HepG2 (cell line): Measurements from ENCODE around the gene TULP4. TPM values are rescaled to one million over a fixed set of nuclear protein-coding genes. Genes with fewer than 3 reads are reported as not detected.

Experiments
- ASH2L ChIP-seq: fragments of 300-600, 200-600 bp; sonication (generic); IDR thresholded peaks from 2 replicates; pipeline ENCODE4 v1.7.0; 2017; ENCODE audit warnings: low read depth, mild to moderate bottlenecking, moderate library complexity, mixed read lengths, low read length; ENCODE audit not compliant: insufficient read length
- GATAD1 ChIP-seq: IDR thresholded peaks from 2 replicates; pipeline ENCODE4 v1.6.1; 2016; ENCODE audit warnings: missing genetic modification reagents, missing compliant biosample characterization
- GATAD2A ChIP-seq: IDR thresholded peaks from 2 replicates; pipeline ENCODE4 v1.6.1; 2016
- HNF4A ChIP-seq: sonication (generic); formaldehyde crosslinking; IDR thresholded peaks from 2 replicates; pipeline ENCODE4 v1.4.0; 2020; ENCODE audit warnings: missing genetic modification reagents
- HNRNPH1 ChIP-seq: fragments of 200-400 bp; formaldehyde crosslinking; optimal IDR thresholded peaks from 2 replicates; pipeline ENCODE3; 2017; ENCODE audit warnings: mild to moderate bottlenecking, low read depth, low read length
- IRF2 ChIP-seq: IDR thresholded peaks from 2 replicates; pipeline ENCODE4 v1.6.1; 2018; ENCODE audit warnings: missing genetic modification reagents, missing compliant biosample characterization
- JUND ChIP-seq: sonication (generic); formaldehyde crosslinking; IDR thresholded peaks from 2 replicates; pipeline ENCODE4 v1.8.0; 2022; ENCODE audit warnings: mild to moderate bottlenecking, missing genetic modification reagents
- MYPOP ChIP-seq: sonication (generic); formaldehyde crosslinking; IDR thresholded peaks from 2 replicates; pipeline ENCODE4 v1.8.1; 2023; ENCODE audit warnings: mild to moderate bottlenecking, moderate library complexity, missing genetic modification reagents
- SMAD1 ChIP-seq: sonication (generic); formaldehyde crosslinking; IDR thresholded peaks from 2 replicates; pipeline ENCODE4 v1.4.0; 2020; ENCODE audit warnings: missing genetic modification reagents, low read depth, mild to moderate bottlenecking, borderline replicate concordance
- ZNF138 ChIP-seq: sonication (generic); formaldehyde crosslinking; IDR thresholded peaks from 2 replicates; pipeline ENCODE4 v1.5.0; 2020; ENCODE audit warnings: mild to moderate bottlenecking, low read depth, missing genetic modification reagents
- ZNF619 ChIP-seq: sonication (generic); formaldehyde crosslinking; IDR thresholded peaks from 2 replicates; pipeline ENCODE4 v1.4.0; 2020; ENCODE audit warnings: mild to moderate bottlenecking, missing genetic modification reagents
- ZSCAN29 ChIP-seq: sonication (generic); formaldehyde crosslinking; conservative IDR thresholded peaks from 2 replicates; pipeline ENCODE4 v1.4.0; 2020; ENCODE audit warnings: mild to moderate bottlenecking, missing genetic modification reagents
- polyA plus RNA-seq, 8 experiments: library from polyadenylated mRNA; depleted of rRNA in 3 of 8; stranded (reverse) in 7 of 8; unstranded in 1 of 8; fragments of >200 nt; fragmentation: Illumina TruSeq in 4 of 8; extraction: Trizol in 4 of 8; gene quantifications; 2 replicates each; pipeline versions ENCODE4 v1.2.1 to v1.2.3, GENCODE V29; 2011 to 2016; ENCODE audit warnings: low read depth in 4 of 8, missing spikeins in 1 of 8, mixed read lengths in 1 of 8; ENCODE audit not compliant: insufficient read depth in 1 of 8
- total RNA-seq, 5 experiments: library from RNA; depleted of rRNA; stranded (reverse); fragments of >200 nt; fragmentation: Illumina TruSeq; extraction: Trizol; gene quantifications; 2 replicates each; pipeline ENCODE4 v1.2.3, GENCODE V29; 2016; ENCODE audit warnings: low read depth in 1 of 5
- TF ChIP-seq, protein P1 (sequence below): sonication (generic); formaldehyde crosslinking; conservative IDR thresholded peaks from 2 replicates; pipeline ENCODE4 v1.4.0; 2020; ENCODE audit warnings: missing genetic modification reagents
- TF ChIP-seq, protein P2 (sequence below): sonication (generic); formaldehyde crosslinking; IDR thresholded peaks from 2 replicates; pipeline ENCODE4 v1.5.0; 2020; ENCODE audit warnings: mild to moderate bottlenecking, missing genetic modification reagents, borderline replicate concordance
- TF ChIP-seq, protein P3 (sequence below): sonication (generic); formaldehyde crosslinking; IDR thresholded peaks from 2 replicates; pipeline ENCODE4 v1.5.1; 2020; ENCODE audit warnings: mild to moderate bottlenecking, missing genetic modification reagents, borderline replicate concordance

TULP4 gene
- total and polyA plus RNA-seq, 2 of the 13 experiments (the other 11 are each of a cell fraction or from before 2014, with no cell fraction given): 21.1 to 122 TPM

DNA sequence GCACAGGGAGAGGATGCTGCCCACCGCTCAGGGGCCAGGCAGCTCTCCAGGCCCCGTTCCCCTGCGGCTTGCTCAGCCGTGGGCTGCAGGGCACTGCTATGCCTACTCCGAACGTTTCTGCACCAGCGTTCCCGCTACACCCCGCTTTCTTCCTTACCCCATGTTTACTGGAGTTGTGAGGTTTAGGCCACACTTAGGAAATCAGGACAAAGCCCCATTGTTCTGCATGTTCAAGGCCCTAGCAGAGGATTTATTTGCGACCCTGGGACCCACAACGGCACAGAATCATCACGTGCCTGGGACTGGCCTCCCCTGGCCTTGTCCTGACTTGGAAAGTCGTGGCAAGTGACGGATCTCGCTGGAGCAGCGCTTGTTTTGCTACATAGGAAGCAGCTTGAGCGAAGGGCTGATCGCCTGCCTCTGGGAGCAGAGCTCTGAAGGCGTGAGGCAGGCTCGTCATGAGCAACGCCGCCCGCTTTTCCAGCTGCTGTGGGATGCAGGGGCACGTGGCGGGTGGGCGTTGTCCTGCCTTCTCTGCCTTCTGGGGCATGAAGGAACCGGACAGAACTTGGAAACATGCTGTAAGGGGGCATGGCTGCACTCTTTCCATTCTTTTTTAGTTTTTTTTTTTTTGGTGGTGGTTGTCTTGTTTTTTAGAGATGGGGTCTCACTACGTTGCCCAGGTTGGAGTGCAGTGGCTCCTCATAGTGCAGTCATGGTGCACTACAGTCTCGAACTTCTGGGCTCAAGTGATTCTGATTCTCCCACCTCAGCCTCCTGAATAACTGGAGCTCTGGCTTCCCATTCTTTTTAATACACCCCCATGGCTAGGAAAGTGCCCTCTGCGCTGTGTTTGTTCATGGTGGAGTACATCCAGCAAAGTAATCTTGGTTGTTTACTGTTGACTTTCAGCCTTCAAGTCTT lies 233.0 kb downstream of the TULP4 start (continued):
- TF ChIP-seq HNF4A (CRISPR knock-in tag) (peak; percentile 82), ZSCAN29 (CRISPR knock-in tag) (peak; percentile 85; the same call in 1 of the 2 replicates), ZNF138 (CRISPR knock-in tag) (peak; percentile 70; the same call in 1 of the 2 replicates), IRF2 (CRISPR knock-in tag) (peak; percentile 78), HNRNPH1 (no peak), ZNF619 (CRISPR knock-in tag) (0 out of 2 replicates have a peak, but pooled peaks have one; percentile 81), JUND (peak; percentile 68; the same call in 1 of the 2 replicates), ASH2L (peak; percentile 73), GATAD2A (CRISPR knock-in tag) (peak; percentile 97), GATAD1 (CRISPR knock-in tag) (peak; percentile 47; the same call in 1 of the 2 replicates), MYPOP (CRISPR knock-in tag) (no peak; the same call in 1 of the 2 replicates), SMAD1 (CRISPR knock-in tag) (peak; percentile 73; the same call in 1 of the 2 replicates)
- TF ChIP-seq, protein P1, sequence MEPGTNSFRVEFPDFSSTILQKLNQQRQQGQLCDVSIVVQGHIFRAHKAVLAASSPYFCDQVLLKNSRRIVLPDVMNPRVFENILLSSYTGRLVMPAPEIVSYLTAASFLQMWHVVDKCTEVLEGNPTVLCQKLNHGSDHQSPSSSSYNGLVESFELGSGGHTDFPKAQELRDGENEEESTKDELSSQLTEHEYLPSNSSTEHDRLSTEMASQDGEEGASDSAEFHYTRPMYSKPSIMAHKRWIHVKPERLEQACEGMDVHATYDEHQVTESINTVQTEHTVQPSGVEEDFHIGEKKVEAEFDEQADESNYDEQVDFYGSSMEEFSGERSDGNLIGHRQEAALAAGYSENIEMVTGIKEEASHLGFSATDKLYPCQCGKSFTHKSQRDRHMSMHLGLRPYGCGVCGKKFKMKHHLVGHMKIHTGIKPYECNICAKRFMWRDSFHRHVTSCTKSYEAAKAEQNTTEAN (CRISPR knock-in tag): peak; percentile 75; the same call in 1 of the 2 replicates
- TF ChIP-seq, protein P2, sequence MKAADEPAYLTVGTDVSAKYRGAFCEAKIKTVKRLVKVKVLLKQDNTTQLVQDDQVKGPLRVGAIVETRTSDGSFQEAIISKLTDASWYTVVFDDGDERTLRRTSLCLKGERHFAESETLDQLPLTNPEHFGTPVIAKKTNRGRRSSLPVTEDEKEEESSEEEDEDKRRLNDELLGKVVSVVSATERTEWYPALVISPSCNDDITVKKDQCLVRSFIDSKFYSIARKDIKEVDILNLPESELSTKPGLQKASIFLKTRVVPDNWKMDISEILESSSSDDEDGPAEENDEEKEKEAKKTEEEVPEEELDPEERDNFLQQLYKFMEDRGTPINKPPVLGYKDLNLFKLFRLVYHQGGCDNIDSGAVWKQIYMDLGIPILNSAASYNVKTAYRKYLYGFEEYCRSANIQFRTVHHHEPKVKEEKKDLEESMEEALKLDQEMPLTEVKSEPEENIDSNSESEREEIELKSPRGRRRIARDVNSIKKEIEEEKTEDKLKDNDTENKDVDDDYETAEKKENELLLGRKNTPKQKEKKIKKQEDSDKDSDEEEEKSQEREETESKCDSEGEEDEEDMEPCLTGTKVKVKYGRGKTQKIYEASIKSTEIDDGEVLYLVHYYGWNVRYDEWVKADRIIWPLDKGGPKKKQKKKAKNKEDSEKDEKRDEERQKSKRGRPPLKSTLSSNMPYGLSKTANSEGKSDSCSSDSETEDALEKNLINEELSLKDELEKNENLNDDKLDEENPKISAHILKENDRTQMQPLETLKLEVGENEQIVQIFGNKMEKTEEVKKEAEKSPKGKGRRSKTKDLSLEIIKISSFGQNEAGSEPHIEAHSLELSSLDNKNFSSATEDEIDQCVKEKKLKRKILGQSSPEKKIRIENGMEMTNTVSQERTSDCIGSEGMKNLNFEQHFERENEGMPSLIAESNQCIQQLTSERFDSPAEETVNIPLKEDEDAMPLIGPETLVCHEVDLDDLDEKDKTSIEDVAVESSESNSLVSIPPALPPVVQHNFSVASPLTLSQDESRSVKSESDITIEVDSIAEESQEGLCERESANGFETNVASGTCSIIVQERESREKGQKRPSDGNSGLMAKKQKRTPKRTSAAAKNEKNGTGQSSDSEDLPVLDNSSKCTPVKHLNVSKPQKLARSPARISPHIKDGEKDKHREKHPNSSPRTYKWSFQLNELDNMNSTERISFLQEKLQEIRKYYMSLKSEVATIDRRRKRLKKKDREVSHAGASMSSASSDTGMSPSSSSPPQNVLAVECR (CRISPR knock-in tag): peak; percentile 44; the same call in 1 of the 2 replicates
- TF ChIP-seq, protein P3, sequence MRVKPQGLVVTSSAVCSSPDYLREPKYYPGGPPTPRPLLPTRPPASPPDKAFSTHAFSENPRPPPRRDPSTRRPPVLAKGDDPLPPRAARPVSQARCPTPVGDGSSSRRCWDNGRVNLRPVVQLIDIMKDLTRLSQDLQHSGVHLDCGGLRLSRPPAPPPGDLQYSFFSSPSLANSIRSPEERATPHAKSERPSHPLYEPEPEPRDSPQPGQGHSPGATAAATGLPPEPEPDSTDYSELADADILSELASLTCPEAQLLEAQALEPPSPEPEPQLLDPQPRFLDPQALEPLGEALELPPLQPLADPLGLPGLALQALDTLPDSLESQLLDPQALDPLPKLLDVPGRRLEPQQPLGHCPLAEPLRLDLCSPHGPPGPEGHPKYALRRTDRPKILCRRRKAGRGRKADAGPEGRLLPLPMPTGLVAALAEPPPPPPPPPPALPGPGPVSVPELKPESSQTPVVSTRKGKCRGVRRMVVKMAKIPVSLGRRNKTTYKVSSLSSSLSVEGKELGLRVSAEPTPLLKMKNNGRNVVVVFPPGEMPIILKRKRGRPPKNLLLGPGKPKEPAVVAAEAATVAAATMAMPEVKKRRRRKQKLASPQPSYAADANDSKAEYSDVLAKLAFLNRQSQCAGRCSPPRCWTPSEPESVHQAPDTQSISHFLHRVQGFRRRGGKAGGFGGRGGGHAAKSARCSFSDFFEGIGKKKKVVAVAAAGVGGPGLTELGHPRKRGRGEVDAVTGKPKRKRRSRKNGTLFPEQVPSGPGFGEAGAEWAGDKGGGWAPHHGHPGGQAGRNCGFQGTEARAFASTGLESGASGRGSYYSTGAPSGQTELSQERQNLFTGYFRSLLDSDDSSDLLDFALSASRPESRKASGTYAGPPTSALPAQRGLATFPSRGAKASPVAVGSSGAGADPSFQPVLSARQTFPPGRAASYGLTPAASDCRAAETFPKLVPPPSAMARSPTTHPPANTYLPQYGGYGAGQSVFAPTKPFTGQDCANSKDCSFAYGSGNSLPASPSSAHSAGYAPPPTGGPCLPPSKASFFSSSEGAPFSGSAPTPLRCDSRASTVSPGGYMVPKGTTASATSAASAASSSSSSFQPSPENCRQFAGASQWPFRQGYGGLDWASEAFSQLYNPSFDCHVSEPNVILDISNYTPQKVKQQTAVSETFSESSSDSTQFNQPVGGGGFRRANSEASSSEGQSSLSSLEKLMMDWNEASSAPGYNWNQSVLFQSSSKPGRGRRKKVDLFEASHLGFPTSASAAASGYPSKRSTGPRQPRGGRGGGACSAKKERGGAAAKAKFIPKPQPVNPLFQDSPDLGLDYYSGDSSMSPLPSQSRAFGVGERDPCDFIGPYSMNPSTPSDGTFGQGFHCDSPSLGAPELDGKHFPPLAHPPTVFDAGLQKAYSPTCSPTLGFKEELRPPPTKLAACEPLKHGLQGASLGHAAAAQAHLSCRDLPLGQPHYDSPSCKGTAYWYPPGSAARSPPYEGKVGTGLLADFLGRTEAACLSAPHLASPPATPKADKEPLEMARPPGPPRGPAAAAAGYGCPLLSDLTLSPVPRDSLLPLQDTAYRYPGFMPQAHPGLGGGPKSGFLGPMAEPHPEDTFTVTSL (CRISPR knock-in tag): 0 out of 2 replicates have a peak, but pooled peaks have one; percentile 67
